NT2/D1 (cell line): ENCODE measurements around the gene HPCAL4.

Source experiments
- SUZ12 ChIP-seq: IDR thresholded peaks from 2 replicates; pipeline ENCODE4 v1.6.1; 2011; ENCODE audit not compliant: insufficient read length, insufficient read depth; ENCODE audit errors: extremely low read depth
- YY1 ChIP-seq: IDR thresholded peaks from 2 replicates; pipeline ENCODE4 v1.6.1; 2011; ENCODE audit not compliant: insufficient read length, insufficient read depth

DNA sequence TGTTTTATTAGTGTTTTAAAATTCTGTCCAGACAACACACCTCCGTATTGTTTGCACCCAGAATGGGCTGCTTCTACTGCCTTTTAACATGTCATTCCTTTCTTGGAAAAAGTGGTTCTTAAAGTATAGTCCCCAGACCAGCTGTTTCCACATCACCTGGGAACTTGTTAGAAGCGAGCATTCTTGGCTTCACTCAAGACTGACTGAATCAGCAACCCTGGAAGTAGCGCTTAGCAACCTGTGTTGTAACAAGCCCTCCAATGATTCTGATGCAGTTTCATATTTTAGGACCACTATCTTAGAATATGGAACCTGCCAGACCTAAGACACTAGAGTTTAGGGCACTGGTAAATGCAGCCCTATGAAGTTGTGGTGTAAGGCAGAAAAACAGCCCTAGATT, 41.5 kb upstream of the HPCAL4 start:
- no peak for TF ChIP-seq YY1
- TF ChIP-seq SUZ12 = no peak
